HG02798 (cell line): ENCODE measurements around the gene NOP16.
"Not testable (repeated sequence)": the region's sequence is repeated elsewhere in the genome, so short reads cannot be mapped to it uniquely, and the experiment has no call there.

Experiments
- ATAC-seq: cut with Tn5 transposase; IDR thresholded peaks from one replicate; pipeline ENCODE4 v1.9.1; 2021; ENCODE audit warnings: mild to moderate bottlenecking; ENCODE audit not compliant: unreplicated experiment, poor library complexity

Gene NOP16

GRCh38 chr5:176410486-176411180 lies 22.2 kb upstream of the NOP16 start:
- no peak for ATAC-seq

DNA sequence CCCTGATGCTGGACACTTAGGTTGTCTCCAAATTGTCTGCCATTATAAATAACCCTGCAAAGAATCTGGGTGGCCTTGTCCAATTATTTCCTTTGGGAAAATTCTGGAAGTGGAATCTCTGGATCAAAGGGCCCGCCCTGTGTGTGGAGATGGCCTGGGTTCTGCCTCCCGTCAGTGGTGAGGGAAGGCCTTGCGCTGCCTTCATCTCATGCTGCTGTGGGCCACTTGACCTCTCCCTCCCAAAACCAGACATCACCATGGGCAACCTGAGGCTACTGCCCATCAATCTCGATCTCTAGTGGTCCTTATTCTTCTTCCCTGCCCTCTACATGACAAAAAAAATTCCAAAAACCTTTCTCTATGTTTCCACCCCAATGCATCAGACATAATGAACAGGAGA lies 21.4 kb upstream of the NOP16 start:
- ATAC-seq, result no peak

DNA sequence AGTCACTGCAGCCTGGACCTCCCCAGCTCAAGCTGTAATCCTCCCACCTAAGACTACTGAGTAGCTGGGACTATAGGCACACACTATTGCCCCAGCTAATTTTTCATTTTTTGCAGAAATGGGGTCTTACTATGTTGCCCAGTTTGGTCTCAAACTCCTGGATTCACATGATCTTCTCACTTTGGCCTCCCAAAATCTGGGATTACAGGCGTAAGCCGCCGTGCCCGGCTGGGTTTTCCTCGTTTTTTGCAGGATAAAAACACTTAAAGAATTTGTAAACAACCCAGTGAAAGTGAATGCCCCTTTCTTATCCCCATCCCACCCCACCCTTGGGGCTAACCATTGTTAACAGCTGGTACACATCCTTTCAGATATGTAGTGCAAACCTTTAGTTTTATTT lies 20.2 kb upstream of the NOP16 start:
- no peak for ATAC-seq

DNA sequence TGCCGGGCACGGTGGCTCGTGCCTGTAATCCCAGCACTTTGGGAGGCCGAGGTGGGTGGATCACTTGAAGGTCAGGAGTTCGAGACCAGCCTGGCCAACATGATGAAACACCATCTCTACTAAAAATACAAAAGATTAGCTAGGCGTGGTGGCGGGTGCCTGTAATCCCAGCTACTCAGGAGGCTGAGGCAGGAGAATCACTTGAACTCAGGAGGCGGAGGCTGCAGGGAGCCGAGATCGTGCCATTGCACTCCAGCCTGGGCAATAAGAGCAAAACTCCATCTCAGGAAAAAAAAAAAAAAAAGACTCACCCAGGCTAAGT lies 19.8 kb upstream of the NOP16 start:
- ATAC-seq, result not testable (repeated sequence)

DNA sequence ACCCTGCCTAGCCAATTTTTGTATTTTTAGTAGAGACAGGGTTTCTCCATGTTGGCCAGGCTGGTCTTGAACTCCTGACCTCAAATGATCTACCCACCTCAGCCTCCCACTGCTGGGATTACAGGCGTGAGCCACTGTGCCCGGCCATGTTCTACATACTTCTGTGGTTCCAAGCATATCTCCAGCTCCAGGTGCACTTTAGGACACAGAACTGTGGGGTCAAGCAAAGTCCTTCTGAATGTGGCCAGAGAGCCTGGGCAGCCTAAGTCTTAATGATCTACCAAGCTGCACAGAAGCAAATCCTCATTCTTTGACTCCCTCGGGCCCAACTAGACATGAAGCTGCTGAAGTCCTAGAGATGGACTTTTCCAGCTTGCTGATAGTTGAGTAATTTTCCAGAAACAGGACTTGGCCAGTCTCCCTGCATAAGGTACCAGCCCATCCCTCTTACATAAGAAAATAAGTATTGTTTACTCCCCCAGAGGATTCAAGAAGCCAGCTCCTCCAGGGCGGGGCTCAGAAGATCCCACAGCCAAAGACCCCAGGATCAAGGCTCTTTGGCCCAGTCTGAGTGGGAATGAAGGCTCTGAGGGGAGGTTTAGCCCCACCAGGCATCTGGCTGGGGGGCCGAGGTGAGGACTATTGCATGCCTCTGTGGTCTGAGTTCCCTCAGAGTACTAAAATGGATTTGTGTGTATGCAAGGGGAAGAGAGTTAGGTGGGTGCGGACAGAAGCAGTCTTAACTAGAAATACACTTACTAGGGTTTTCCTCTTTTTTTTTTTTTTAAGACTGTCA lies 19.3 kb upstream of the NOP16 start:
- ATAC-seq, result no peak

GRCh38 chr5:176406436-176407052 lies 18.1 kb upstream of the NOP16 start:
- ATAC-seq, result no peak

DNA sequence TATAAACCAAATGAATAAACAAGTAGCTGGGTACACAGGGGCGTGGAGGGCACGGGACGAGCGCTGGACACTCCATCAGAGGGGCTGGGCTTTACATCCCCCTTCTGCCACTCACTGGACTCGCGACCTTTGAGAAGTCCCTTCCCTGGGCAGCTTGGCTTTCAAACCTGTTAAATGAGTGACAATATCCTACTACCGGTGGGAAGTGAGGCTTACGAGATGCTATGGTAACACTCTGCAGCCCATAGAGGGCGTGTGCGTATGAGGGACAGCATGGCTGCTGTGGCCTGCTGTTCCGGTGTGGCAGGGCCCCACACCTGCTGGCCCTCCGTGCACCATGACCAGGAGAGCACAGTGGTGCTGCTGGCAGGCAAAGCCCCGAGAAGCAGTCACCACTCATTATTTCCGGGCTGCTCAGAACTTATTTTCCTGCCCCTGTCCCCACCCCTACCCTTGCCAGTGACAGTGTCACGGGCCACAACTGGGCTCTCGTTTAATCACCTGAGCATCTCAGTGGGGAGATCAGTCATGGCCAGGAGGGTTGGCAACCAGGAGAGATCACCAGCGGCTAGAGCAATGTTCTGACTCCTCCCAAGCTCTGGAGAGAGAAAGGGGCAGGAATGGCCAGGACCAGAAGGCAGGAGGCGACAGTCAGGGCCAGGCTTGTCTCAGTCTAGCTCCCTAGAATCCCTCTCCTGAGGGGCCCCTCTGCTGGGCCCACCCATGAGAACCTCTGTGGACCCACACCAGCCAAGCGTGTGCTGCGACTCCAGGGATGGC lies 17.4 kb upstream of the NOP16 start:
- no peak for ATAC-seq

DNA sequence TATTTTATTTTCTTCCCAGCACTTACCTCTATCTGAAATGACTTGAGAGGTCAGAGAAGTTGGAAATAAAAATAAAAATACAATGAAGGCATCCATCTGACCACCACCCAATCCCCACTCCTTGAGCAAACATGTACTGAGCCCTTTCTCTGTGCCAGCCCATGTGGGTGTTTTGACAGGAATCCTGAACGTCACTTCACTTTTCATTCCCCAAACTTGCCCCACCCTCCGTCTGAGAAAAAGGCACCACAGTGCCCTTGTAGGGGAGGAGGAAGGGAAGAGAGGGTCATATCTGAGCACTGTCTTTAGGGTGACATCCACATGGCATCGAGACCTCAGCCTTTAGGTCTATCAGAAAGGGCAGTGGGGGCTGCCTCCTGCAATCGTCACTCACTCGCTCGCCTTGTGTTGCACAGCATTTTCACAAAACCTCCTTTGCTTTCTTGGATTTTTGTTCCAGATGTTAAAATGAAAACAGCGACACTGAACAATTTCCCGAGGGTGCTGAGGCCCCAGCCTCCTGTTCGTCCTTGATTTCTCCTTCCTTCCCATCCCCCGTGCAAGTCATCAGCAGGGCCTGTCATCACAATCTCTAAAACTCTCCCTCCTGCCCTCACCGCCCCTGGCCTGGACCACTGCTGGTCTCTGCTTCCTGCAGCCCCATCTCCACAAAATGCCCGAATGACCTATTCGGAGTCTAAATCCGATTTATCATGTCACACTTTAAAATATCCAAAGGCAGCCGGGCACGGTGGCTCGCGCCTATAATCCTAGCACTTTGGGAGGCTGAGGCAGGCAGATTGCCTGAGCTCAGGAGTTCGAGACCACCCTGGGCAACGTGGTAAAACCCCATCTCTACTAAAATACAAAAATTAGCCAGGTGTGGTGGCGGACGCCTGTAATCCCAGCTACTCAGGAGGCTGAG lies 13.1 kb upstream of the NOP16 start:
- ATAC-seq, result no peak

- ATAC-seq, result no peak
These were observed 12.2 kb upstream of the NOP16 start for GRCh38 chr5:176400382-176401156.

DNA sequence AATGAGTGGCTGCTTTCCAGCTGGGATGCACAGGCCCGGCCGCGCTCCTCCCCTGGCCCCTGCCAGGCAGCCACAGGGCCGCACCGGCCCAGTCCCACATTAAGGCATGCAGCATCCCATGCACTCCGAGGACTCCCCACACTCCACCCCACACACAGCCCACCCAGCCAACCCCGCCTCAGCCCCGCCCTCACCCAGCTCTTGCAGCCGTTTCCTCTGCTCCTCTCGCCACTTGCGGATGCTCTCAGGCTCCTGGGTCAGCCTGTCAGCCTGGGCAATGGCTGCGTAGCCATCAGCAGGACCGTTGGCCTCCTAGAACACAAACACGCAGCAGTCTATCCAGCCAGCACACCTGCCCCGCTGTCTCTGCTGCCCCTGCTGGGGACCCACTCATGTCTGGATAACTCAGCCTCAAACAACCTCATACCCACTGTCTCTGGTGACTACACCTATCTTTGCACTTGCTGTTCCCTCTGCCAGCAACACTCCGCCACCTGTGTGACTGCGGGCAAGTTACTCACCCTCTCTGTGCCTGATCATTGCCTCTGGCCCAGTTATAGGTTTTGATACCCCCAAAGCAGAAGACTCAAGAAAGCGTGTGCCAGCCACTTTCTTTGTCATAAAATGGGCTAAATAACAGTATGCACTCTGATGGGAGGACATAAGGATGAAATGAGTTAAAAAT lies 9.5 kb upstream of the NOP16 start:
- no peak for ATAC-seq

GRCh38 chr5:176396330-176396729 lies 7.9 kb upstream of the NOP16 start:
- no peak for ATAC-seq

- no peak for ATAC-seq
These were observed 6.7 kb upstream of the NOP16 start for GRCh38 chr5:176394881-176395675.

DNA sequence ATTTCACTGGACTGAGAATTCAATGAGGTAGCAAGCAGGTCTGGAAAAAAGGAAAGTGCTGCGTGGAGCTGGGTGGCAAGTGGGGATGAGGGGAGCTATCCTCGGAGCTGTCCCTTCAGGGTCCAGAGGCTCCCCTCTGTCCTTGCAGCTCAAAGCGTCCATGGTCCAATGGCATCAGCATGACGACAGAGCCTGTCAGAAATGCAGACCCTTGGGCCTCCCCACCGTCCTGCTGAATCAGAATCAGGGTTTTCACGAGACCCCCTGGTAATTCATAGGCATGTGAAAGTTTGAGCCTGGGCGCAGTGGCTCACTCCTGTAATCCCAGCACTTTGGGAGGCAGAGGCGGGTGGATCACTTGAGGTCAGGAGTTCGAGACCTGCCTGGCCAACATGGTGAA lies 5.7 kb upstream of the NOP16 start:
- ATAC-seq, result no peak

DNA sequence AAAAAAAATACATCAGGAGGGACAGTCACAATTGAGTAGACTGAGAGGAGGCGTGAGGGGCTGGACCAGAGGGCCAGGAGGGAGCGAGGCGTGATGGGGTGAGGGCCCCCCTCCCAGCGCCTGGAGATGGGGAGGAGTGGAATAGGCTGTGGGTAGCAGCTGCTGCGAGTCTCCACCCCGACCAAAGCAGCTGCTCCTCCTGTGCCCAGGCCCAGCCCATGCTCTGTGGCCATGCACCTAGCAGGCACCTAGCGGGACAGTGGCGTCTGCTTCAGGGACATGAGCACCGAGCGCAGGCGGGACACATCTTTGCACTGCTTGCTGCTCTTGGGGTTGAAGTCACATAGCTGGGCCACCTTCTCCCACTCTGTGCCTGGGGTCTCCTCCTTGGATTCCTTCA lies 4.1 kb upstream of the NOP16 start:
- ATAC-seq, result no peak

GRCh38 chr5:176391999-176392398 lies 3.6 kb upstream of the NOP16 start:
- no peak for ATAC-seq

GRCh38 chr5:176391479-176391878 lies 3.1 kb upstream of the NOP16 start:
- no peak for ATAC-seq

GRCh38 chr5:176389135-176390123 lies 1.0 kb upstream of the NOP16 start:
- ATAC-seq, result peak; percentile 27
